Middle frontal gyrus (tissue), 1 donor: Measurements from ENCODE around the gene HOXB9.

Experiments
- DNase-seq: peaks from one replicate; pipeline ENCODE4 v3.0.0-alpha.2; 2015; ENCODE audit warnings: low spot score; ENCODE audit errors: extremely low spot score

Gene HOXB9

GRCh38 chr17:48597778-48598631 is 28.2 kb downstream of the HOXB9 start:
- no peak for DNase-seq

DNA sequence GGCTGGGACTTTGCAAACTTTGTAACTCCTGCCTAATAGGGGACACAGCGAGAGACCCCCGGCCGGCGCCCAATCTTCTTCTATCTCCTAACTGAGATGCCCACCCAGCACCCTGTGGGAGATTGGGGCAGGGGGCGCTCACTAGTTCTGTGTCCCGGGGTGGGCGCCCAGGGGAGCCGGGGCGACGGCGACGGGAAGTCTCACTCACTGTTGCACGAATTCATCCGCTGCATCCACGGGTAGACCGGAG is 28.7 kb downstream of the HOXB9 start:
- no peak for DNase-seq

- no peak for DNase-seq
Measured at GRCh38 chr17:48596735-48597527, 29.2 kb downstream of the HOXB9 start.

GRCh38 chr17:48596000-48596734 is 30.0 kb downstream of the HOXB9 start:
- DNase-seq: no peak

DNA sequence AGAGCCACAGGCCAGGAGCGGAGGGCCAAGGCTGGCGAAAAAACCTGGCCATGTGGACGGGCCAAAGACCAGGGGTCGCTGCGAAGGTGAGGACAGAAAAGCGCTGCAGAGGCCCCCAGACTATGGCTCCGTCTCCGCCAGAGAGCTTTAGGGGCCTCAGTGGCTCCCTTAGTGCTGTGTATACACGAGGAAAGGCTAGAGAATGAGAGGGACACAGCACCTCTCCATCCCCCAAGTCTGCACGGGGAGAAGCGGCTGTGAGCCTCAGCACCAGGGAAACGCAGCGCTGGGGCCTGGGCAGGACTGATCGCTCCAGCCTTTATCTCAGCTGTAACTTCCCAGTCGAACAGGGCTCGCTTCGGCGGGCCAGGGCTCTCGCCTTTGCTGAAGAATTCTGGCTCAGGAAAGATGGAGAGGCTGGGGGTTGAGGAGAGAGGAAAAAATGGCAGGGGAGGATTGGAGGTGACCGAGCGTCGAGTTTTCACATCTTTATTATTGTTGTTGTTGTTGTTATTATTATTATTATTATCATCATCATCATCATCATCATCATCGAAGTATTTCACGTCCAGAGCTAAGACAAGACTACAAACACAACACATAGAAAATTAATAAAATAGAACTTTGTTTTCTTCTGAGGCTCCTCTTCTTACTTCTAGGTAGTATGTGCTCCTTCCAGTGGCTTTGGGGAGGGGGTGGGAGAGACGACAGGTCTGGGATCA is 30.7 kb downstream of the HOXB9 start:
- no peak for DNase-seq

GRCh38 chr17:48594538-48595277 is 31.4 kb downstream of the HOXB9 start:
- DNase-seq: no peak

GRCh38 chr17:48593840-48594537 is 32.2 kb downstream of the HOXB9 start:
- no peak for DNase-seq

DNA sequence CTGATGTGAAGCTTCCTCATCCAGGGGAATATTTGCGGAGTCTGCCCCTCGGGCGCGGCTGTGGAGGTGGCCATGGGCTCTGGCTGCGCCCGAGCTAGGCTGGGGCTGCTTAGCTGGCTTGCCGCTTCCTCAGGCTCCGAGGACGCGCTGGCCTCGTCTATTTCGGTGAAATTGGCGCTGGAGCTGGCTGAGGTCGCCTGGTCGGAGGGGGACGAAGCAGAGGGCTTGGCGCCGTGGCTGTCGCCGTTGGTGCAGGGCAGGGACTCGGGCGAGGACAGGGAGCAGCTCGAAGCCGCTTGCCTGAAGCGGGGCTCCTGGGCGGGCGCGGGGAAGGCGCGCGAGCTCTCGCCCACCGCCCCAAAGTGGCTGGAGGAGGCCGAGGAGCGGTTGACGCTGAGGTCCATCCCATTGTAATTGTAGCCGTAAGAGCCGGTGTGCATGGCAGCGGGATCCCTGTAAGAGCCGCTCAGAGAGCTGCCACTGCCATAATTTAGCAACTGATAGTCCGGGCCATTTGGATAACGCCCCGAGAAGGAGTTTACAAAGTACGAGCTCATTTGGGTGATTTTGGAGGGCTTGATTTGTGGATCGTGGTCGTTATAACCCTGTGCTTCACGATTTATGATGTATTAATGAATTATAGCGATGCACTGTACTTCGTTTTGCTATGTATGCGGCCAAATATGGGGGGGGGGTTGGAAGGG is 32.9 kb downstream of the HOXB9 start, which contains the start of gene HOXB5:
HOXB5 (minus strand) TSS at position 654 of the 704 bp plus-strand sequence; CDS start at position 557, 97 bp downstream.
- no peak for DNase-seq

- no peak for DNase-seq
Measured at GRCh38 chr17:48592577-48592976, 33.6 kb downstream of the HOXB9 start.

GRCh38 chr17:48592057-48592514 is 34.1 kb downstream of the HOXB9 start:
- no peak for DNase-seq

GRCh38 chr17:48591255-48592056 is 34.7 kb downstream of the HOXB9 start:
- no peak for DNase-seq

- DNase-seq: no peak
Measured at GRCh38 chr17:48590607-48591161, 35.5 kb downstream of the HOXB9 start.

DNA sequence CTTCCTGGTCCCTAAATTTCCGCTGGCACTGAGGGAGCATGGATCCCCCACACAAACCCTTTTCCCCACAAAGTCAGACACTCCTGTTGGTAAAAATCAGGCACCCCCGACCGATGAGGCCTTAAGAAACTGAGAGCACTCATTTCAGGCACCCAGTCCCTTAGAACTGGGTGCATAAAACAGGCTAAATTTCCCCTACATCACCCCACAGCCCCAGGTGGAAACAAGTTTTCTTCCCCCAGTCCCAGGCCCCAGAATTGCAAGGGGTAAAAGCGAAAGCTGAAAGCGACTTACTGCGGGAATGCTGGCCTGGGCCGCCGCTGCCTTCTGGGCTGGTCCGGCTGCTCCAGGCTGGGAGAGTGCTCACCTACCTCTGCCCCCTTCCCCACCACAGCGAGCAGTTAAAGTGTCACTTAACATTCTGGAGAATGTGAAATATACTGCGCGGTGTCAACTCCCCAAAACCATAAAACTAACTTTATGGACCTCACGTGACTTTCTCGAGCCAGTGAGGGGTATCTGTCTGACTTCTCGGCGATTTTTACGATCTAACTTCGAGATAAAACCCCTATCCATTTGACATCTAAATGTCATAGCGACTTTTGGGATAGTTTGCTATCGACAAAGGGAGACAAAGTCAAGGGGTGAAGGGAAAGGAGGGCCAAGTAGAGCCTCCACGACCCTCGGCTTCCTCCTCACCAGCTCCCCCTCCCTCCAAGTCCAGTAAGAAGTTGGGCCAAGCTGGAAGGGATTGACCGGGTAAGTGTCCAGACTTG is 36.1 kb downstream of the HOXB9 start, which contains the start of gene HOXB3:
HOXB3 (minus strand) TSS at position 411 of the 776 bp plus-strand sequence. CDS start 37,767 bp downstream, outside the sequence.
- DNase-seq: no peak

DNA sequence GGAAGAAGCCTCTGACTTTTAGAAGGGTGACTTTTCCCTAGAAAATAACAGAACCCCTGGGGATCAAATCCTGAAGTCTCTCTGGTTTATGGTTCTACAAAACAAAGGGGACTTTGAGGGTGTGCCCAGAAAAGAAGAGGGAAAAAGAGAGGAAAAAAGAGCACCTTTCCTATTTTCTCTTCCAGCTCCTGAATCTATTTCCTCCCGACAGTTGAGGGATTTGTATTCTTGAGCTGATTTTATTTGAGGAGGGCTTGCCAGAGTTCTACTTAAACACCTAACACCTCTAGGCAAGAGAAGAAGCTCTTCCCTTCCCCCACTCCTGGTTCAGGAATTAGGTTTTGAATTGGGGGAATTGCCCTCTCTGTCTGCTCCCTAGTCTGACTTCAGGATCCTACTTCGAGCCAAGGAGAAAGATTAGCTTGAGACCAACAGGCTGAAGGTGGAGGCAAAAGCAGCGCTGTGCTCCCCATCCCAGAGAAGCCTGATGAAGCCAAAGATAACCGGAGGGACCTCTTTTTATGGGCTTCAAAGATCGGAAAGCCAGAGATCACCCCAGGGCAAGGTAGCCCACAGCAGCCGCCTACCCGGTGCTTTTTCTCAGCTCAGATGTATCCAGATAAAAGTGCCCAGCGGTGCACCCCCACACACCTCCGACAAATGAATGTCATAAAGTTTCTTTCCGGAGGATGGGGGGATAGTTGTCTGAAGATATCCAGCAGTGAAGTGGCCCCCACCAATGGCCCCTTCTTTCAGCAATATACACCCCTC is 36.9 kb downstream of the HOXB9 start:
- no peak for DNase-seq

- no peak for DNase-seq
Measured at GRCh38 chr17:48588528-48588927, 37.6 kb downstream of the HOXB9 start.

DNA sequence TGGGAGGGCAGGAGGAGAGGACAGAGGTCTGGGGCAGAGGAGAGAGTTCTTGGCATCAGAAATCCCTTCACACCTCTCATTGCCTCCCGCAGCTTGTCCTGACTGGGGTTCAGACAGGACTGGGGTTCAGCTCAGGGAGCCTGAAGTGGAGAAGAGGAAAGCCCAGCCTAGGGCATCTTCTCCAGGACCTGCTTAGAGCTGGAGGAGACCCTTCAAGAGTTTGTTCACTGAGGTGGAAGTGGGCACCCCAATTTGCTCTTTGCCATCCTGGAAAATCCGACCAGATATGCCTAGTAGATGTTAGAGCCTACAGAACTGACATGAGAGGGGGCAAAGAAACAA is 38.1 kb downstream of the HOXB9 start:
- no peak for DNase-seq
